ENCODE data around the gene CACNA1B.
"Not testable (repeated sequence)": the region's sequence is repeated elsewhere in the genome, so short reads cannot be mapped to it uniquely, and the experiment has no call there.

Gene CACNA1B

DNA sequence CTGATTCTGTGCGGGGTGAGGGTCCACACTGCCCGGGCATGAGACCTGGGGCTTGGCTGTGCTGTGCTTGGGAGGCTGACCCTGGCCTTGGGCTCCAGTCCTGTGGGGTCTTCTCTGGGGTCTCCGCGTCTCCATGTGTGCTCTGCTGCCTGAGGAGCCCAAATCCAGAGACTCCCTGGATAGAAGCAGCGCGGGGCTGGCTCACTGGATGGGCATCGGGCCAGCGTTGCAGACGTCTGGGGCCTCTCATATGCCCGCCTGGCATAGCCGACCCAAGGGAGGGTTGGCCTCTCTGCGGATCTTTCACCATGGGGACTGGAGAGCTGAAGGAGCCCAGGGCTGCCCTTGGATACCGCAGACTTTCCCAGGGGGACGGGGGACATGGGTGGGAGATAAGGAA lies 12.4 kb downstream of the CACNA1B start:
- not testable (repeated sequence) for DNase-seq (ENCODE audit: low read depth)

DNA sequence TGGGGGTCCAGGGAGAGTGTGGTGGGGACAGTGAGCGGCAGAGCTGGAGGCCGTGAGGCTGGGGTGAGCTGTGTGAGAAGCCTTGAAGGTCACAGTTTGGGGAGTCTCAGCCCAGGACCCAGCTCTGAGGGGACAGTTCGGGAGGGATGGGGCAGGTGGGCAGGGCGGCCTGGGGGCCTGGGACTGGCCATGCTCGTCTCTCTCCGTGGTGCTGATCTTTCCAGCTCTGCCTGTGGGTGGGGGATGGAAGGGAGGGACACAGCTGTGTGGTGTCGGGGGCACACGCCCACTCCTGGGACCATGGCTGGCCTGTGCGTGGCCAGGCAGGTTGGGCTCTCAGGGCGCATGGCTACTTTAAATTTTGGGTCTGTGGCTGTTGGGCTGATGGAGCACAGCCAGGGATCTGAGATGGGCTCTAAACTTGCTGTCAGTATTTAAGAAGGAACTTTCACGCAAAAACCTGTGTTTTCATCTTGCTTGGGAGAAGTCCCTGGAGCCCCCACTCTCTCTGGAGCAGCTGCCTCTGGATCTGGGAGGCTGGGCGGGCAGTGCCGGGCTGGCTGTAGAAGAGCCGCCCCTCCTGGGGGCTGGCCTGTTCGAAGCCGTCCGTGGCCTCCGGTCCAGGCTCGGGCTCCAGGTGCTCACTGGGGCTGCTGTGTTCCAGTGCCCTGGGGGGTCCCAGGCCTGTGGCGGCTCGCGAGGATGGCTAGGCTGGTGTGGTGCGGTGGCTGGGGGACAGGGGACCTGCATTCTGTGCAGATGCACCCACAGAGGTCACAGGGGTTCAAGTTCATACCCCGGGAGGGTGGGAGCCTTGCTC lies 13.4 kb downstream of the CACNA1B start:
- not testable (repeated sequence) for DNase-seq (ENCODE audit: low read depth)

DNA sequence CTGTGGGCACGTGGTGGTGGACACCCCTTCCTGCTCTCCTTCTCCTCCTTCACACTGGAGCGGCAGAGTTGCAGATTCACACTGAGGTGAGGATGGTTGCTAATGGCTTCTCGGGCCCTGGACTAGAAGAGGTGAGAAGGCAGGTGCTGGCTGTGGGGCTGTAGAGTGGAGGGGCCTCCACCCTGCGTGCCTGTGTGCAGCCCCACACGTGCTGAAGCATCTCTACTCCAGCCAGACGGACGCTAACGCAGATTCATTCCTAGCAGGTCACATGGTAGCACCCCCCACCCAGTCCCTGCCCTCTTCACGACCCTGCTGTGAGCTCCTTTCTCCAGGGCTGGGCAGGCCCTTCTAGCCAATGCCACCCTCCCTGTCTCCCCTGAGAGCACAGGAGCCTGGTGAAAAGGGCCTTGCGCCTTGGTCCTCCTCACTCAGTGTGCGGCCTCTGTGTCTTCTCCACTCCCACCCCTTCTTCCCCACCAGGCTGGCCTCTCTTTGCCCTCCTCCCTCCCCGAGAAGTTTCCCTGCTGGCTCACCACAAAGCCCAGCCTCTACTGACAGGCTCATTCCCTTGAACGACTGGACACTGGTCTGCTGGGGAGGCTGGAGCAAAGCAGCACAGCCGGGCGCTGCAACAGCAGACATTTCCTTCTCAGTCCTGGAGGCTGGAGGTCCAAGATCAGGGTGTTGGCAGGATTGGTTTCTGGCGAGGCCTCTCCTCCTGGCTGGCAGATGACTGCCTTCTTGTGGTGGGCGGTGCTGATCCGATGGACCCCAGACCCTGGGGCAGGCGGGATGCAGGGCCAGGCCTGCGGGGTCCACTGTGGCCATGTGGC lies 14.2 kb downstream of the CACNA1B start:
- no peak for DNase-seq (ENCODE audit: low read depth)

DNA sequence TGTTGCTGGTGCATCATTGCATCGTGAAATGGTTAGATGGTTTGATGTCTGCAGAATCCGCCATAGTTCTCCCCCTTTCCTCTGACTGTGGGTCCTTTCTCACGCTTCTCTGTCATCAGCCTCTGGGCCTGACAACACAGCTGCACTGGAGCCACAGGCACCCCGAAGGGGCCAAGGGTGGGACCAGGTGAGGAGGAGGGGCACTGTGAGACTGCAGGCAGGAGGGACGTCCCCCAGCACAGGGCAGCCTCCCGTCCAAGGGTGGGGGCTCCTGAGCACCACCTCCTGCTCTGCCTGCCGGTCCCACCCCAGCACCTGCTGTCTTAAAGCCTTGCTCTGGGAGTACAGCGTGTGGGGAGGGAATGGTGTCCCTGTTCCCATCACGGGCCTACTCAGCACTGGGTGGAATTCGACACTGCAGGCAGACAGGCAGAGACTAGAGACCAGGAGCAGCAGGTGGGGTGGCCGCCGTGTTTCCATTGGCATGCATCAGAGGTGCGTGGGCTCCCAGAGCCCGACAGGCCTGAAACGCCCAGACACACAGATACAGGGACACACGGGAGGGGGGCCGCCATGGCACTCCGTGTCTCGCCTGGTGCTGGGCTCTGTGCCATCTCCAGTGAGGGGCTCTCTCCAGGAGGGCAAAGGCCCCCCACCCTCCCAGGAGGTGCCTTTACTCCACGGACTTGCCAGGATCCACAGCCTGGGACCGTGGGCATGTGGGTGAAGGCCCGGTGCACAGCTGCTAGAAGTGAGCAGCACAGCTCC lies 15.0 kb downstream of the CACNA1B start:
- DNase-seq (ENCODE audit: low read depth) = no peak

DNA sequence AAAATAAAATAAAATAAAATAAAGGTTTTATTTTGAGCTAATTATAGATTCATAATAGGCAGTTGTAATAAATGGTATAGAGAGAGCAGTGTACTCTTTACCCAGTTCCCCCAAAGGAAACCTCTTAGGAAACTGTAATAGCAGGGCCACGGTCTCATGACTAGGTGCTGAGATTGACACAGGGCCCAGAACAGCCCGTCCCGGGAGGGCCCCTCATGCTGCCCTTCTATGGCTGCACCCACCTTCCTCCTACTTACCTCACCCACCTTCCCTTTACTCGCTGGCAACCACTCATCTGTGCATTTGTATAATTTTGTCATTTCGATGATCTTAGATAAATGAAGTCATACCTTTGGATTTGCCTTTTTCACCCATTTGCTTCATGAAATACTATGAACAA lies 16.1 kb downstream of the CACNA1B start:
- DNase-seq (ENCODE audit: low read depth) = no peak

DNA sequence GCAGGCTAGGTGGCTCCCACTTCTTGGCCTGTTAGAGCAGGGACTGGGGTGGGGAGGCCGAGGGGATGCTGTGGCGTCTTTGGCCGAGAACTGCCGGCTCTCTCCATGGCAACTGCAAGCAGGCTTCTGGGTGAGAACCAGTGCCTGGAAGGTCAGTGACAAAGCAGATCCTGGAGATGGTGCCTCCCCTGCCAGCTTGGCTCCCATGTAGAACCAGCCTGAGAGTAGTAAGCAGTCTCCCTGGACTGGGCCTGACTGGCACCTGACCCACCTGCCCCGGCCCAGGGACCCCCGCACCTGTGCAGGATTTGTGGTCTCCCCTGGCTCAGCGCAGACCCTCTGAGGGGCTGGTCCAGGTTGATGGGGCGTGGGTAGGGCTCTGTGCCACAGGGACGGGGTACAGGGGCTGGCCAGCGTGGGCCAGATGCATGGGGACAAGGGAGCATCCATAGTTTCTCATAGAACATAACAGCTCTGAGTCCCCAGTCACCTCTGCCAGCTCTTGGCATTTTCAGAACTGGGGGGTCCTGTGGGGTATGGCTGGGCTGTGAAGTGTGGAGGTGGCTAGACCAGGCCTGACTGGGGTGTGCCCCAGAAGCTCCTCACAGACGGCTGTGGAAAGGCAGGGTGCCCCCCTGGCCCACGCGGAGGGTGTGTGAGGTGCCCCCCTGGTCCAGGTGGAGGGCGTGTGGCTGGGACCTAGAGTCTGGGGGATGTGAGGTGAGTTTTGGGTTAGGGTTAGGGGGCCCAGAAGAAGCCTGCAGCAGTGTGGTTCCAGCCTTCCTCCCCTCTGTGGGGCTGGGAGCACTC lies 22.2 kb downstream of the CACNA1B start:
- no peak for DNase-seq (ENCODE audit: low read depth)

DNA sequence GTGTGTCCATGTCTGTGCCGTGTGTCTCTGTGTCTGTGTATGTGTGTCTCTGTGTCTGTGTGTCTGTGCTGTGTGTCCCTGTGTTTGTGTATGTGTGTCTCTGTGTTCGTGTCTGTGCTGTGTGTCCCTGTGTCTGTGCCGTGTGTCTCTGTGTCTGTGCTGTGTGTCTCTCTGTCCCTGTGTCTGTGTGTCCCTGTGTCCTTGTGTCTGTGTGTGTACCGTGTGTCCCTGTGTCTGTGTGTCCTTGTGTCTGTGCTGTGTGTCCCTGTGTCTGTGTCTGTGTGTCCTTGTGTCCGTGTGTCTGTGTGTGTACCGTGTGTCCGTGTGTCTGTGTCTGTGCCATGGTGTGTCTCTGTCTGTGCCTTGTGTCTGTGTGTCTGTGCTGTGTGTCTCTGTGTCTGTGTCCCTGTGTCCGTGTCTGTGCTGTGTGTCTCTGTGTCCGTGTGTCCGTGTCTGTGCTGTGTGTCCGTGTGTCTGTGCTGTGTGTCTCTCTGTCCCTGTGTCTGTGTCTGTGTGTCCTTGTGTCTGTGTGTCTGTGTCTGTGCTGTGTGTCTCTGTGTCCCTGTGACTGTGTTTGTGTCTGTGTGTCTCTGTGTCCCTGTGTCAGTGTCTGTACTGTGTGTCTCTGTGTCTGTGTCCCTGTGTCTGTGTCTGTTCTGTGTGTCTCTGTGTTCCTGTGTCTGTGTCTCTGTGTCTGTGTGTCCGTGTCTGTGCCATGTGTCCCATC lies 23.2 kb downstream of the CACNA1B start:
- no peak for DNase-seq (ENCODE audit: low read depth)

DNA sequence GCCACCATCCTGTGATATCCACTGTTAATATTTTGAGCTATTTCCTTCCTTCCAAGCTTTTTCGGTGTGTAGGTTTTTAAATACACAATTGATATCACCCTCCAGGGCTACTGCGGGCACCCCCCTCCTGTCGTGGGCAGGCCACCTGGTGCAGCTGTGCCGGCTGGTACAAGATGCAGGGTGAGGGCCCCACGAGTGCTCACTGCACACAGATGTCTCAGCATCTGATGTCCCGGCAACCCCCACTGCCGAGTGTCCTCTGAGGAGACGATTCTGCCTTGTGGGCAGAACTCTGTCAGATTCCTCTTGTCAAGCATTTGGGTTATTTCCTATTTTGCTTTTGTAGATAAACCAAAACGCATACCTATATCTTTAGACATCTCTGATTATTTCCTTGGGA lies 25.1 kb downstream of the CACNA1B start:
- DNase-seq (ENCODE audit: low read depth) = no peak

DNA sequence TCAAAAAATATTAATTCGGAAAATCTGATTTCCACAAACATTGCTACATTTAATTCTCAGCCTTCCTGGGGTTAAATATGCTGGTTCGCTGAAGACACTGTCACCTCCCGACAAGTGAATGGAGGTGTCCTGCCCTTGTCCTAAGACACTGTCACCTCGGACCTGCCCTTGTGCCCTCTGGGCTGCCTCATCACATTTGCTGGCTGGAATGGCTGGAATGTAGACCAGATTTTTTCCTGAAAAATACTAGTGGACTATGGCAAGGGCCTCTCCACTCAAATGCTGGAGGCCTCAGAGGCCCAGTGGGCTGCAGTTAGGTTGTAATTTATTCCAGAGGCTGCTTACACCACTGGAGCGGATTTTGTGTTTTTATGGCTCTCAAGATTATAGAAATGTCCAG lies 28.2 kb downstream of the CACNA1B start:
- no peak for DNase-seq (ENCODE audit: low read depth)

DNA sequence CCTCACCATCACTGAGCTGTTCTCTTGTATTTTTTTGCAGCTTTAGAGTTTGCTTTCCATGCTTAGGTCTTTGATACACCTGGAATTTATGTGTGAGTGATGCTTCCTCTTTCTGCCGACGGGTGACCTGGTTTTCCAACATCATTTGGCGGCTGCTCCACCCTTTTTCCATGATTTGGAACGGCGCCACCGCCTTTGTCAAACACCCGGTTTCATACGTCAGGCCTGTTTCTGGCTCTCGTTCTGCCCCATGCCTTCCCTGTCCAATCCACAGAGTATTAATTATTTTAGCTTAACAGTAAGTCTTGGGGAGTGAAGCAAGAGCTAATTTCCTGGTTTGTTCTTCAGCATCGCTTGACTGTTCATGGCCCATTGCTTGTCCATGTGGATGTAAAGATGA lies 30.2 kb downstream of the CACNA1B start:
- no peak for DNase-seq (ENCODE audit: low read depth)

DNA sequence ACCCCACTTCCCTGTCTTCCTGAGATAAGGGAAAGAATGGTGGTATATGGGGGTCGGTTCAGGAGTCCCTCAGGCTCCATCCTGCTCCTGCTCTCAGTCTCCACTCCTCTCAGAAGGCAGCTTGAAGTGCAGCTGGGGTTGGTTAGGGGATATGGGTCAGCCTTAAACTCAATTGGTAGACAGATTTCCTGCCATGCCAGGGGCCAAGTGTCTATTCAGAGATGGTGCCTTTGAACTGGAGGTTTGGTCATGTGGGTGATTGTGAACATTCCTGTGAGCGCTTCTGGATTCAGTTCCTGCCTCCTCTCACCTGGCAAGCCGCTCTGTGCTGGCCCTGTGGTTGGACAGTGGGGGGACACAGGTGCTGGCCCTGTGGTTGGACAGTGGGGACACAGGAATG lies 35.1 kb downstream of the CACNA1B start:
- no peak for DNase-seq (ENCODE audit: low read depth)

DNA sequence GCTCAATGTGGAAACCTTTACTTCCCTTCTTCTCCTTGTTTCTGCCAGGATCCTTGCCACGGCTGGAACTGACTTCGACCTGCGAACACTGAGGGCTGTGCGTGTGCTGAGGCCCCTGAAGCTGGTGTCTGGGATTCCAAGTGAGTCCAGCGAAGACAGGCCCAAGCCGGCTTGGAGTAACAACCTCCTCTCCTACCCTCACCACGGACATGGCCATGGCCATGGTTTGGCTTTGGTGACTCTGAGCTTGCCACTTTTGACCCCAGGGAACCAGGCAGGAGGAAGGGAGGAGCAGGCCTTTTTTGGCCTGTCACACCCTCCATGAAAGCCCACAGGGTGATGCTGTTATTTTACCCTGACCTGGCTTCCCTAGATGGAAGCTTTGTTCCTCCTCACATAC lies 35.5 kb downstream of the CACNA1B start:
- DNase-seq (ENCODE audit: low read depth) = no peak

DNA sequence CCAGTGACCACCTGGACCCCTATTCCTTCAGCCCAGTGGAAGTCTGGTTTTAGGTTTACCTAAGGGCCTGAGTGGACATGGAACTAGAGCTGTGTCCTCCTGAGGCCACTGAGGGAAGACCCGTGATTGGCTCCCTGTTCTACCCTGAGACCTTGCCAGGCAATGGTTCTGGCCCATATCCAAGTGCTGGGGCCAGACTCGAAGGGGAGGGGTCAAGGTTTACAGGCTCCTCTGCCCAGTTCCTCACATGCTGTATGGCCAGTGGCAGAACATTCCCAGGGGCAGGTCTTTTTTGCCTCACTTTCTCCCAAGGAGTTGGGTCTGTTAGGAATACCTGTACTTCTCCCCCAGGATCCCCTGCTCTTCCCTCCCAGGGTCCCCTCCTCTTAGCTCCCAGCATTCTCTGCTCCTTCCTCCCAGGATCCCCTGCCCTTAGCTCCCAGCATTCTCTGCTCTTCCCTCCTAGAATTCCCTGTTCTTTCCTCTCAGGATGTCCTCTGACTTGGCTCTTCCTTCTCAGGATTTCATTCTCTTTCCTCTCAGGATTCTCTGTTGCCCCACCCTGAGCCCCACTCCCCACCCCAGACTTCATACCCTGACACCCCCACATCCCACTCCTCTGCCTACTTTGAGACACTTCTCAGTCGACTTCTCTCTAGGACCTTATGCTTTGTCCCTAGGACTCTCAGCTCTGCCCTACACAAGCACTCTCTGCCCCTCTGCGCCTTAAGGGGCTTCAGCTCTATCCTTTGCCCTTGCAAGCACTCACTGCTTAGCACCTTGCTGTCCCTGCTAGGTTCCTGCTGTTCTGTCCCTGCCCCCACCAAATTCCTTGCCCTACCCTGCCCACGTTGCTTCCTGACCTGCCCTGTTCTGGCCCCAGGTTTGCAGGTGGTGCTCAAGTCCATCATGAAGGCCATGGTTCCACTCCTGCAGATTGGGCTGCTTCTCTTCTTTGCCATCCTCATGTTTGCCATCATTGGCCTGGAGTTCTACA lies 36.5 kb downstream of the CACNA1B start:
- no peak for DNase-seq (ENCODE audit: low read depth)

DNA sequence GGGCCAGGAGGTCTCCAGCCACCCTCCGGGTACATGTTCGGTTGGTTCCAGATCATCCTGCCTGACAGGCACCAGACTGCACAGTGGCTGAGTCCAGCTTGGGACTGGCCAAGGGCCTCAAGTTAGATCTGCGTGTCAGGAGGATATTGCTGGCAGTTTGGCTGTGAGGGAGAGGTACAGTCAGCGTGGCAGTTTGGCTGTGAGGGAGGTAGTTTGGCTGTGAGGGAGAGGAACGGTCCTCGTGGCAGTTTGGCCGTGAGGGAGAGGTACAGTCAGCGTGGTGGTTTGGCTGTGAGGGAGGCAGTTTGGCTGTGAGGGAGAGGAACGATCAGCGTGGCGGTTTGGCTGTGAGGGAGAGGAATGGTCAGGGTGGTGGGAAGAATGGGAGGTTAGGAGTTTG lies 39.0 kb downstream of the CACNA1B start:
- no peak for DNase-seq (ENCODE audit: low read depth)

DNA sequence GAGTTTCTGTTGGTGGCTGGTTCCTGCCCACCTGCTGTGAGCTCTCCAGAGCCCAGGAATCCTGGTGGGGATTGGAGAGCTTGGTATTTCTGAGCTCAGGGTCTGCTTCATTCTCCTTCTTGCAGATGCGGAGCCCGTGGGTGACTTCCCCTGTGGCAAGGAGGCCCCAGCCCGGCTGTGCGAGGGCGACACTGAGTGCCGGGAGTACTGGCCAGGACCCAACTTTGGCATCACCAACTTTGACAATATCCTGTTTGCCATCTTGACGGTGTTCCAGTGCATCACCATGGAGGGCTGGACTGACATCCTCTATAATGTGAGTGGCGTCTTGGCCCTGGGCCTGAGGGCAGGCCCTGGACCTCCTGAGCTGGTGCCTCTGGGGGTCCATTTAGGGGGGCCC lies 39.5 kb downstream of the CACNA1B start:
- no peak for DNase-seq (ENCODE audit: low read depth)

DNA sequence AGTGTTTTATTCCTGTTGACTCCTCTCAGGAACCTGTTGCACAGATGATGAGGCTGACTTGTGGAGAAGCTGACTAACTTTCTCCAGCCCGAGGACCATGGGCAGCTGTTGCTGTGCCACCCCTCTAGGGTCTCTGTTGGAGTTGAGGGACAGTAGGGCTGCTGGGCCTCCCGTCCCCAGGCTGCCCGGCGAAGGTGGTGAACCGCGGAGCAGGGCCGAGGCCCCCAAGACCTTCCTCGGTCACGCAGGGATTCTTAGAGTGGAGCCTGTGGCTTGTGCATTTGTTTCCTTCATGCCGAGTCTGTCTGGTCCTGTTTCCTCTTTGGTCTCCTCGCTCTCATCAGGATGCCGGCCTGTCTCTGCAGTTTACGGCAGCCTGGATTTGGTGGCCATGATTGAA lies 40.2 kb downstream of the CACNA1B start:
- no peak for DNase-seq (ENCODE audit: low read depth)

DNA sequence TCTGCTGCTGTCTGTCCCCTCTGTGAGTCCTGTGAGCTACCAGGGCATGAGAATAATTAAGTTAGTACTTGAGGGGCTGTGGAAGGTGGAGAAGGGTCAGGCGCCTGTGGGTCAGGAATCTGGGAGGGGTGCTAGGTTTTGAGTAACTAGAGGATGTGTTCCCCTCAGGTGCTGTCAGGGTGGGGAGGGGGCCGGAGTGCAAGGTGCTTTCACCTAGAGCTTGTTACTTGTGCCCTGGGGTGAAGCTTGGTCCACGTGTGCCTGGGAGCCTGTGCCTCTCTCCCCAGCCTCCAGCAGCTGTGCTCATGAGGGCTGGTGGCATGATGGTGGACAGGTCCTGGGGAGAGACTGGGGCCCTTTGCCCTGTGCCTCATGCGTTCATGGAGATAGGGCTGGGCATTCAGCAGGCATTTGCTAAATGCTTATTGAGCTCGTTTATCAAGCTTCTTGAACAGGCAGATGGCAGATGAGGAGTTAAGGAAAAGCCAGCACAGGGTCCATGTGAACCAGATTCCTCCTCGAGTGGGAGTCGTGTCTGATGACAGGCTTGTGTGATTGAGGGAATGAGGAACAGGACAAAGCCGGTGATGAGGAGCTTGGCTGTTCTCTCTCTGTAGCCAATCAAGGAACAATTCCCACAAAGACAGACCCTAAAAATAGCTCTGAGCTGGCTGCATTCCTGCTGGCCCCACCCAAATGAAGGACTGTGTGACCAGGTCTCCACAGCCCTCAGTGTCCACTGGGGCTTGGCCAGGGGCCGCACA lies 40.9 kb downstream of the CACNA1B start:
- no peak for DNase-seq (ENCODE audit: low read depth)

DNA sequence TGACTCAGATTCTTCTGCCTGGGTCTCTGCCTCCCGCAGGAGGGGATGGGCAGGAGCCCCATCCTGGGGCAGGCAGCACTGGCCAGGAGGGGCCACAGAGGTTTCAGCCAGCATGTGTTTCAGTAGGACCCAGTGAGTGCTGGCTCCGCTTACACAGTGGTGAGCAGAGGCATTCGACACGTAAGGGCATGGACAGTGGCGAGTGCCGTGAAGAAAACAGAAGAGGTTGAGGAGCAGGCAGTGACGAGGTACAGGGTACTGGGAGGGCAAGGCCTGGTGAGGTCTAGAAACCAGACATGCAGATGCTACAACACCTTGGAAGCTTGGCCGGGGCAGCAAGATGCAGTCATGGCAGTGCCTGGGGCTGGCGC lies 41.5 kb downstream of the CACNA1B start:
- DNase-seq (ENCODE audit: low read depth) = no peak

DNA sequence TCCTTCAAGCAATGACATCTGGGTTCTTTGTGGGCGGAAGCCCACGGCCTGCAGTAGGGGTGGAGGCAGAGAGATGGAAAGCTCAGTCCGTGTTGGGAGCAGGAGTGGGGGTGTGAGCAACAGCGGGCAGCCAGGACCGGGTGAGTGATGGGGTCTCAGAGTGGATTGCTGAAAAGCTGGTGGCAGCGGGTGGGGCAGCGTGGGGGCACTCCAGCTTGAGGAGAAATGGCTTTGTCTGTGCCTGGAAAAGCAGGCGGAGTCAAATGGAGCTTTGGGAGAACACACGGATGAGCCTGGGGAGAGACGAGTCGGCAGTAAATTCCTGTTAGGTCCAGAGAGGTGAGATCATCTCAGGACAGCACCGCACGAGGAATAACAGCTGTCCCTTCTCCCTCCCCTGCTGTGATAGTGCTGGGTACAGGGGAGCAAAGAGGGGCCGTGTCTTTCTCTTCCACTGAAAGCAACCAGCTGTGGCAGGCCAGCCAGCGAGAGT lies 42.1 kb downstream of the CACNA1B start:
- no peak for DNase-seq (ENCODE audit: low read depth)

Measured in activated T-cell treated with anti-CD3 and anti-CD28 coated beads for 1 hour (primary cell).